Activated naive CD4-positive, alpha-beta T cell treated with anti-CD3 and anti-CD28 coated beads, Interleukin-2, amount 50 U/mL, for 72 hours (primary cell): ENCODE measurements around the gene POLE. TPM values are rescaled to one million over a fixed set of nuclear protein-coding genes. Genes with fewer than 3 reads are reported as not detected.
A peak's percentile ranks its signal among the peaks of the same experiment; 100 is the strongest.

Experiments used
- ATAC-seq, 2 donors: fragments of 150-1000 bp; cut with Tn5 transposase; 2 replicates each; pipeline ENCODE4 v1.10.0; 2021; ENCODE audit warnings: mild to moderate bottlenecking in 2 of 2, moderate library complexity in 2 of 2
- DNase-seq, 2 donors: peaks; one replicate each; pipeline ENCODE4 v3.0.0; 2021 to 2022; ENCODE audit warnings: low spot score in 2 of 2
- H3K27ac Mint-ChIP-seq, 2 donors: one replicate each; pipeline ENCODE4 v1.8.0; 2022; ENCODE audit warnings: mild to moderate bottlenecking in 2 of 2, mixed read lengths in 2 of 2
- H3K36me3 Mint-ChIP-seq, 2 donors: one replicate each; pipeline ENCODE4 v1.8.0; 2022; ENCODE audit warnings: mixed read lengths in 2 of 2
- H3K9me3 Mint-ChIP-seq, 2 donors: one replicate each; pipeline ENCODE4 v1.8.0; 2022; ENCODE audit warnings: mixed read lengths in 2 of 2
- total RNA-seq, 2 donors: library from RNA; stranded (reverse); gene quantifications; one replicate each; pipeline ENCODE4 v1.2.3, GENCODE V29; 2022

The POLE gene, protein sequence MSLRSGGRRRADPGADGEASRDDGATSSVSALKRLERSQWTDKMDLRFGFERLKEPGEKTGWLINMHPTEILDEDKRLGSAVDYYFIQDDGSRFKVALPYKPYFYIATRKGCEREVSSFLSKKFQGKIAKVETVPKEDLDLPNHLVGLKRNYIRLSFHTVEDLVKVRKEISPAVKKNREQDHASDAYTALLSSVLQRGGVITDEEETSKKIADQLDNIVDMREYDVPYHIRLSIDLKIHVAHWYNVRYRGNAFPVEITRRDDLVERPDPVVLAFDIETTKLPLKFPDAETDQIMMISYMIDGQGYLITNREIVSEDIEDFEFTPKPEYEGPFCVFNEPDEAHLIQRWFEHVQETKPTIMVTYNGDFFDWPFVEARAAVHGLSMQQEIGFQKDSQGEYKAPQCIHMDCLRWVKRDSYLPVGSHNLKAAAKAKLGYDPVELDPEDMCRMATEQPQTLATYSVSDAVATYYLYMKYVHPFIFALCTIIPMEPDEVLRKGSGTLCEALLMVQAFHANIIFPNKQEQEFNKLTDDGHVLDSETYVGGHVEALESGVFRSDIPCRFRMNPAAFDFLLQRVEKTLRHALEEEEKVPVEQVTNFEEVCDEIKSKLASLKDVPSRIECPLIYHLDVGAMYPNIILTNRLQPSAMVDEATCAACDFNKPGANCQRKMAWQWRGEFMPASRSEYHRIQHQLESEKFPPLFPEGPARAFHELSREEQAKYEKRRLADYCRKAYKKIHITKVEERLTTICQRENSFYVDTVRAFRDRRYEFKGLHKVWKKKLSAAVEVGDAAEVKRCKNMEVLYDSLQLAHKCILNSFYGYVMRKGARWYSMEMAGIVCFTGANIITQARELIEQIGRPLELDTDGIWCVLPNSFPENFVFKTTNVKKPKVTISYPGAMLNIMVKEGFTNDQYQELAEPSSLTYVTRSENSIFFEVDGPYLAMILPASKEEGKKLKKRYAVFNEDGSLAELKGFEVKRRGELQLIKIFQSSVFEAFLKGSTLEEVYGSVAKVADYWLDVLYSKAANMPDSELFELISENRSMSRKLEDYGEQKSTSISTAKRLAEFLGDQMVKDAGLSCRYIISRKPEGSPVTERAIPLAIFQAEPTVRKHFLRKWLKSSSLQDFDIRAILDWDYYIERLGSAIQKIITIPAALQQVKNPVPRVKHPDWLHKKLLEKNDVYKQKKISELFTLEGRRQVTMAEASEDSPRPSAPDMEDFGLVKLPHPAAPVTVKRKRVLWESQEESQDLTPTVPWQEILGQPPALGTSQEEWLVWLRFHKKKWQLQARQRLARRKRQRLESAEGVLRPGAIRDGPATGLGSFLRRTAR (N-terminal part only)
- total RNA-seq, result 100 to 1,000 TPM; 164 to 177 TPM

- ATAC-seq (peak; percentile 92 to 96), DNase-seq (peak; percentile 92 to 93)
- Mint-ChIP-seq H3K27ac (peak within 1 kb of the TSS; percentile 77 to 88), H3K9me3 (no peaks in the 10 kb centered on the region), H3K36me3 (peaks cover 10 to 11% of the 10 kb centered on the region in 2 donors)
Observed at GRCh38 chr12:132687211-132688164, at the start of gene POLE, which contains the start of gene PXMP2. Gene POLE (minus strand): TSS chr12:132687342. CDS start chr12:132687315, 27 bp downstream. Gene PXMP2 (plus strand): TSS chr12:132687587. CDS start chr12:132687671, 84 bp downstream.

DNA sequence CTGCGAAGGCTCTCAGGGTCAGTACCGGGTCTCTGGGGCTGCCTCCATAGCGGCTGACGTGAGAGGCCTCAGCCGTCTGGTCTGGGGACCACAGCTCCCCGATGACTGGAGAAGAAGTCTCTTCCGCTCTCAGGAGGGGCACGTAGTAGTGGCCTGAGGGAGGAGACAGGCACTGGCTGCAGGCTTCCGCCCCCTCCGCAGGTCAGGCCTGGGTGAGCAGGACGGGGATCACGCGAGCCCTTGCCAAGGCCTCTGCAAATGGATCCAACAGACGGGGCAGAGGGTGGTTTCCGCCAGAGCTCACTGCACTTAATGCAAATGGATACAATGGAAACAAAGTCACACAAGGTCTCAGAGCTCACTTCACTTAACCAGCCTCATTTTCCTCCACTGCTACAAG, 49.8 kb upstream of the POLE start:
- DNase-seq, result no peak
- Mint-ChIP-seq H3K36me3 (peaks cover 47% of the 10 kb centered on the region in 2 donors), H3K9me3 (no peaks in the 10 kb centered on the region), H3K27ac (peak overlapping the region in 1 of 2 donors; percentile 29)
- ATAC-seq, result no peak

DNA sequence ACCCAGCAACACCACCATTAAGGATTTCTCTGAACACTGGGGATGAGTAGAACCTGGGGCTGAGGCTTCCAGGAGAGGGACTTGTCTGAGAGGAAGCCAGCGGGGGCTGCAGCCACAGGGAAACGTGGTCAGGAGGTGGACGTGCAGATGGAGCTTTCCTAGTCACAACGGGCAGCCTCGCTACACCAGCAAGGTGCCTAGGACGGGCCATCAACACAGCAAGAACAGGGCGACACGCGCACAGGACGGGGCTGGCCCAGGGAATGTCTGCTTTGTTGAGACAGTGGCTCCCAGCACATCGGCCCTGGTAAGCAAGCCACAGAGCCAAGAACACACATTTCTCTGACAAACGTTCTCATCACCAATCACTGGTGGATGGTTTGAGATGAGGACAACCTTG, 49.2 kb upstream of the POLE start:
- peaks cover 49 to 51% of the 10 kb centered on the region in 2 donors for H3K36me3 Mint-ChIP-seq
- peak overlapping the region in 1 of 2 donors; percentile 50 for H3K27ac Mint-ChIP-seq
- ATAC-seq, result no peak

GRCh38 chr12:132735496-132735895, 48.4 kb upstream of the POLE start:
- peak overlapping the region in 1 of 2 donors; percentile 50 for H3K27ac Mint-ChIP-seq
- peaks cover 45 to 47% of the 10 kb centered on the region in 2 donors for H3K36me3 Mint-ChIP-seq
- ATAC-seq (no peak), DNase-seq (no peak)
- H3K9me3 Mint-ChIP-seq, result no peaks in the 10 kb centered on the region

More for the DNA sequence above, 49.2 kb upstream of the POLE start:
- DNase-seq, result no peak
- H3K9me3 Mint-ChIP-seq, result no peaks in the 10 kb centered on the region

DNA sequence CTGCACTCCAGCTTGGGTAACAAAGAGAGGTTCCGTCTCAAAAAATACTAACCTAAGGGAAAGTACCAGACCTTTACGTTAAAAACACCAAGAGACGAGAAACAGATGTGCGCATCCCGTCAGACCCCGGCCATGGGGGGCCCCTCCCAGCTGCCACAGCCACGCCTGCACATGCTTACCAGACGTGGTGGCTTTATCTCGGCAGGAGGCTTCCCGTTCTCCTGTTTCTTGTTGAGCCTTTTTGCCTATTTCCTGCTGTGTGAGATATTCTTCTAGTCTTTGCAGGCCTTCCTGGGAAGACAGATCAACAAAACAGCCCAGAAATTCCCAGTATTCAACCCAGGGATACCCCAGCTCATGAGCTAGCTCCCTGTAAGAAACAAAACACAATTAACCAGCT, 47.1 kb upstream of the POLE start:
- ATAC-seq, result no peak
- no peak for DNase-seq
- H3K27ac Mint-ChIP-seq, result no peak overlapping the region
- H3K9me3 Mint-ChIP-seq, result peaks cover 0 to 4% of the 10 kb centered on the region in 2 donors
- peaks cover 47 to 54% of the 10 kb centered on the region in 2 donors for H3K36me3 Mint-ChIP-seq

- DNase-seq (no peak), ATAC-seq (no peak)
- H3K27ac Mint-ChIP-seq, result no peak overlapping the region
- peaks cover 0 to 4% of the 10 kb centered on the region in 2 donors for H3K9me3 Mint-ChIP-seq
- peaks cover 38 to 49% of the 10 kb centered on the region in 2 donors for H3K36me3 Mint-ChIP-seq
Observed at GRCh38 chr12:132731574-132731973, 44.4 kb upstream of the POLE start.

DNA sequence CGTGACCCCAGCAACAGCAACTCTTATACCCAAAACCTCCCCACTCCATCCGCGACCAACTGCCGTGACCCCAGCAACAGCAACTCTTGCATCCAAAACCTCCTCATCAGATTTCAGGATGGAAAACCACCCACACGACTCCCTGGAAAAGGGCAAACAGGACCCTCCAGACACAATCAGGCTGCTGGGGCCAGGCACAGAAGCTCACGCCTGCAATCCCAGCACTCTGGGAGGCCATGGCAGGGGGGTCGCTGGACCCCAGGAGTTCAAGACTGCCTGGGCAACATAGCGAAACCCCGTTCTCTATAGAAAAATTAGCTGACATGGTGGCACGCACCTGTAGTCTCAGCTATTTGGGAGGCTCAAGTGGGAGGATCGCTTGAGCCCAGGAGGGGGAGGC, 43.2 kb upstream of the POLE start:
- peaks cover 39 to 46% of the 10 kb centered on the region in 2 donors for H3K36me3 Mint-ChIP-seq
- peak overlapping the region; percentile 78 to 88 for H3K27ac Mint-ChIP-seq
- DNase-seq, result no peak
- peaks cover 0 to 4% of the 10 kb centered on the region in 2 donors for H3K9me3 Mint-ChIP-seq
- ATAC-seq, result no peak

DNA sequence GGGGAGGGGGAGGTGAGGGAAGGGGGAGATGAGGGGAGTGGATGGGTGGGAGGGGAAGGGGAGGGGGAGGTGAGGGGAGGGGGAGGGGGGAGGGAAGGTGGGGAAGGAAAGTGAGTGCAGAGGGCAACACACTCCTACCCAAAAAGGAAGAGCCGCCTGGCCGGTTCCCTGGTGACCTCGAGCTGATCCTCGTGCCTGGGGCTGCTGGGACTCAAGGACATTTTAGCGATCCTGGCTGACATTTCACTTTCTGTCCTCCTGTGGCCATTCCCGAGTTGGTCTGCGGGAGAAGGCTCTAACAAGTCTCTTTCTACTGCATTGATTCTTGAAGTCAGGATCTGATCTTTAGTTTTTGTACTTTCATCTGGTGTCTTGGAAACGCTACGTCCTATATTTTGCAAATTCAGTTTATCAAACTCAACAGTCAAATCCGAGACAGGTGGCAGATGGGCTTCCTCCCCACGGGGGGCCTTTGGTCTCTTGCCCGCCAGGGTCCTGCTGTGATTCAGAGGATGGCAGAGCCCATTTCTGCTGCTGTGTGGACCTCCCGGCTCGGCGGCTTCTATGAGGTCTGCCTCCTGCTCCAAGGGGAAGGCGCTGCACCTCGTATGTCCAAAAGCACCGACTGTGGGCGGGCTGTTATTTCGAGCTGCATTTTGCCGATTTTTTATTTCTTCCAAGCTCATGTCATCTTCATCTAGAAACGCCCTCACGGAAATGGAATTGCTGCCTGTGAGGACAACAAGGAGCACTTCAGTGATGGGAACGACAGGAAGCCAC, 42.6 kb upstream of the POLE start:
- Mint-ChIP-seq H3K27ac (peak overlapping the region; percentile 78 to 88), H3K9me3 (peaks cover 0 to 4% of the 10 kb centered on the region in 2 donors), H3K36me3 (peaks cover 35 to 41% of the 10 kb centered on the region in 2 donors)
- DNase-seq, result no peak
- ATAC-seq, result no peak

DNA sequence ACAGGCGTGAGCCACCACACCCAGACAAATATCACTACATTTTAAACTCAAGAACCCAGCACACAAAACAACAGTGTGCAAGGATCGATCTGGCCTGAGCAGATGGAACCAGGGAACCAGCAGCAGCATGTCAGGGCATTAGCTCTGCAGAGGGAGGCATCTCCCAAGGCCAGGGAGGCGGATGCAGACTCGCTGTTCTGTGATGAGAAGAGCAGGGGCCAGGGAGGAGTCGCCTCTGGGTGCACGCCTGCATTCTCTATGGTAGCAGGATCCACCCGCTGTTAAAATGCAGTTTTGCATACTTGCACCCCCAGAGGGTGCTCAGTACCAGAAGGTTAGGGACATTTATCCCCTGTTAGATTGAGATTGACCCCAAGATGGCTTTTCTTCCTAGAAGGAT, 41.4 kb upstream of the POLE start:
- Mint-ChIP-seq H3K9me3 (peaks cover 0 to 4% of the 10 kb centered on the region in 2 donors), H3K27ac (peak overlapping the region; percentile 60 to 64), H3K36me3 (peaks cover 30 to 38% of the 10 kb centered on the region in 2 donors)
- DNase-seq (no peak), ATAC-seq (no peak)

GRCh38 chr12:132727091-132727794, 40.1 kb upstream of the POLE start:
- Mint-ChIP-seq H3K36me3 (peaks cover 23 to 31% of the 10 kb centered on the region in 2 donors), H3K9me3 (peaks cover 0 to 4% of the 10 kb centered on the region in 2 donors), H3K27ac (peak overlapping the region in 1 of 2 donors; percentile 70)
- ATAC-seq (no peak), DNase-seq (no peak)

GRCh38 chr12:132726386-132726785, 39.2 kb upstream of the POLE start:
- Mint-ChIP-seq H3K36me3 (peaks cover 17 to 24% of the 10 kb centered on the region in 2 donors), H3K27ac (peak overlapping the region; percentile 60 to 70), H3K9me3 (peaks cover 0 to 4% of the 10 kb centered on the region in 2 donors)
- ATAC-seq (no peak), DNase-seq (no peak)

DNA sequence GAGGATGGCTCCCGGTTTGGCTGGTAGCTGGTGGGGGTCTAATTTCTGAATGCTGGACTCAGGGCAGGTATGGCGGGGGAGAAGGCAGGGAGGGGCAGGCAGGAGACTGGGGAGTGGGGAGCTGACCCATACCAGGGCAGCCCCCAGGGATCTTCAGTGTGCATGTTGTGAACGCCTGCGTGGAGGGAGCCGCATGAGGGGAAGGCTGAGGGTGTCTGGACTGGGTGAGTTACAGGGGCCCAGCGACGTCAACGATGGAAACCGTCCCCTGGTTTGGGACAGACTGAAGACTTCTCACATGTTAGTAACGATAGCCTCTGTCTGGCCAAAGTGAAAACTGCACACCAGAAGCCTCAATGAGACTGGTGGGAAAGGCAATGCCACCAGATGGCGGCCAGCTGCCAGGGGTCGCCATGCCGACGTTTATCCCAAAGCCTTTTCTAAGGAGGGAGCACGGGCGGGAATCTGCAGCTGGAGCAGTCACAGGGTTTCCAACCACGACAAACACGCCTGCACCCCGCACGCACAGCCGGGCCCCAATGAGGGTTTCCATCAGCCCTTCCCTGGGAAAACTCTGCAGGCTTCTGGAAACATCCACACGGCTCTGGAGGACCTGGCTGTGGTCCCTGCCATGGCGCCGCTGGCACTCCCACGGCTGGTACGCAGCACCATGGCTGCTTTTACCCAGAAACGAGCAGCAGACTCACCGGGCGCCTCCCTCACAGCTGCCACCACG, 37.5 kb upstream of the POLE start:
- no peak for DNase-seq

GRCh38 chr12:132723764-132724140, 36.6 kb upstream of the POLE start:
- peaks cover 14 to 19% of the 10 kb centered on the region in 2 donors for H3K36me3 Mint-ChIP-seq
- H3K27ac Mint-ChIP-seq, result peak overlapping the region; percentile 46 to 65
- no peaks in the 10 kb centered on the region for H3K9me3 Mint-ChIP-seq
- ATAC-seq (no peak), DNase-seq (no peak)

More for the DNA sequence above, 37.5 kb upstream of the POLE start:
- H3K27ac Mint-ChIP-seq, result peak overlapping the region; percentile 46 to 72
- peaks cover 15 to 19% of the 10 kb centered on the region in 2 donors for H3K36me3 Mint-ChIP-seq
- peaks cover 0 to 2% of the 10 kb centered on the region in 2 donors for H3K9me3 Mint-ChIP-seq
- ATAC-seq, result no peak
